Ishikawa (cell line): ENCODE measurements around the gene PM20D2.

Source experiments
- CEBPB ChIP-seq: IDR thresholded peaks from 2 replicates; pipeline ENCODE4 v1.6.1; 2012
- CREB1 ChIP-seq: IDR thresholded peaks from 2 replicates; pipeline ENCODE4 v1.6.1; 2012; ENCODE audit warnings: low read depth
- EGR1 ChIP-seq: IDR thresholded peaks from 2 replicates; pipeline ENCODE4 v1.6.1; 2012
- EP300 ChIP-seq: IDR thresholded peaks from 2 replicates; pipeline ENCODE4 v1.6.1; 2012; ENCODE audit warnings: borderline replicate concordance
- FOXM1 ChIP-seq: IDR thresholded peaks from 2 replicates; pipeline ENCODE4 v1.6.1; 2012; ENCODE audit warnings: low read depth, borderline replicate concordance
- MAX ChIP-seq: IDR thresholded peaks from 2 replicates; pipeline ENCODE4 v1.6.1; 2012
- NFIC ChIP-seq: IDR thresholded peaks from 2 replicates; pipeline ENCODE4 v1.6.1; 2012
- RAD21 ChIP-seq: IDR thresholded peaks from 2 replicates; pipeline ENCODE4 v1.6.1; 2012; ENCODE audit warnings: low read depth
- REST ChIP-seq: IDR thresholded peaks from 2 replicates; pipeline ENCODE4 v1.6.1; 2012; ENCODE audit warnings: low read depth, mild to moderate bottlenecking
- TAF1 ChIP-seq: IDR thresholded peaks from 2 replicates; pipeline ENCODE4 v1.6.1; 2012; ENCODE audit warnings: low read depth, mild to moderate bottlenecking
- TCF12 ChIP-seq: IDR thresholded peaks from 2 replicates; pipeline ENCODE4 v1.6.1; 2012; ENCODE audit warnings: low read depth
- TEAD4 ChIP-seq: IDR thresholded peaks from 2 replicates; pipeline ENCODE4 v1.6.1; 2012
- USF1 ChIP-seq: IDR thresholded peaks from 2 replicates; pipeline ENCODE4 v1.6.1; 2012
- YY1 ChIP-seq: IDR thresholded peaks from 2 replicates; pipeline ENCODE4 v1.6.1; 2012; ENCODE audit warnings: low read depth
- ZBTB7A ChIP-seq: IDR thresholded peaks from 2 replicates; pipeline ENCODE4 v1.6.1; 2012; ENCODE audit warnings: low read depth

PM20D2 gene

GRCh38 chr6:89110284-89110683 lies 35.6 kb upstream of the PM20D2 start:
- no peak for TF ChIP-seq FOXM1
- TF ChIP-seq EP300 = no peak
- TF ChIP-seq CEBPB = no peak
- TF ChIP-seq EGR1 = no peak
- no peak for TF ChIP-seq TCF12
- TF ChIP-seq ZBTB7A = no peak
- no peak for TF ChIP-seq TEAD4
- TF ChIP-seq RAD21 = no peak
- TF ChIP-seq REST = no peak
- no peak for TF ChIP-seq MAX
- TF ChIP-seq USF1 = no peak
- TF ChIP-seq NFIC = no peak
- TF ChIP-seq YY1 = no peak
- no peak for TF ChIP-seq TAF1
- no peak for TF ChIP-seq CREB1

GRCh38 chr6:89111933-89112332 lies 33.9 kb upstream of the PM20D2 start:
- TF ChIP-seq MAX (no peak), EP300 (no peak), REST (no peak)

GRCh38 chr6:89116702-89117101 lies 29.2 kb upstream of the PM20D2 start:
- TF ChIP-seq EP300 = no peak
- no peak for TF ChIP-seq EGR1
- TF ChIP-seq USF1 = no peak

GRCh38 chr6:89117211-89118108 lies 28.4 kb upstream of the PM20D2 start, which contains the start of gene SRSF12:
TSS of gene SRSF12 (minus strand) at chr6:89118071. CDS start at chr6:89117887, 184 bp downstream.
- TF ChIP-seq TCF12 (no peak), ZBTB7A (peak; percentile 64; the same call in 1 of the 2 replicates), NFIC (no peak), YY1 (peak; percentile 29; the same call in 1 of the 2 replicates), MAX (peak; percentile 53; the same call in 1 of the 2 replicates)

GRCh38 chr6:89118931-89119330 lies 26.9 kb upstream of the PM20D2 start:
- TF ChIP-seq MAX = no peak
- no peak for TF ChIP-seq CEBPB
- TF ChIP-seq FOXM1 = no peak

- TF ChIP-seq NFIC (no peak), YY1 (no peak), RAD21 (no peak), ZBTB7A (no peak), CEBPB (no peak), USF1 (no peak), MAX (no peak), CREB1 (no peak), TEAD4 (no peak), TAF1 (no peak), REST (no peak), TCF12 (no peak), FOXM1 (no peak), EGR1 (no peak), EP300 (no peak)
Measured at GRCh38 chr6:89120371-89120770, 25.5 kb upstream of the PM20D2 start.
